GM18520 (cell line): ENCODE measurements around the gene TM4SF4.

ENCODE experiments used
- ATAC-seq: cut with Tn5 transposase; IDR thresholded peaks from one replicate; pipeline ENCODE4 v1.9.1; 2021; ENCODE audit not compliant: unreplicated experiment

TM4SF4 gene

DNA sequence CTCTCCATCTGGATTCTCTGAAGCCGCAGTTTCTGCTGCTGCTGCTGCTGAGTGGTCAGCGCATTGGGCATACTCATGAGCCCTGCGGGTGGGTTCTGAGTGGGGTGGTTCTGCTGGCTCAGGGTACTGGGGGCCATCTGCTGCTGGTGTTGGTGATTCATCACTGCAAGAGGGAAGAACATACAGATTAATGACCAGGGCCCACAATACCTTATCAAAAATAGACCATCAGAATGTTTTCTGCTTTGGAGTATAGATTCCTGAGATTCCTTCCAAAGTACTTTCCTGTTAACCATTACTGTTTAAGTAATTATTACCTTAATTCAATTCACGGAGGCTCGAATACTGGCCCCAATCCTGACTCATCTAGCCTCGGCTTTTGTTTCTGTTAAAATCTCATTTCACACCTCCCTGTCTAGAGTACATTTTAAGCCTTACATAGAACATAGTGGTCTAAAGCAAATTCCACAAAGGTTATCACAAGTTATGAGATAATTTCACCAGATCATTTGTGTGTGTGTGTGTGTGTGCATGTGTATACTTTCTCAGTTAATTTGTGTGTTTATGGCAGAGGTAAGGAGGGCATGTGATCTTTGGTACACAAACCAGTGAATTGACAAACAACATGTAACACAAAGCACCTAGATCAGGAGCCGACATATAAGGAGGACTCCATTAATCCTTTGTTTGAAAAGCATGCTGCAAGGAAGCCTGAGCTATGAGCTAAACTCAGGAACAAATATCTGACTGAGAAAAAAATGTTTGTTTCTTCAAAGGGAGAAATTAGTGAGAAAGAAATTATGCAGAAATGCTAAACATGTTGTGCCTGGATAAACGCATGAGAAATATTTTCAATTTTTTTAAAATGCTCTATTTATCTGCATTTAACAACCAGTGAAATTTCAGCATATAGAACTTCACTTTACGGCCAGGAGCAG lies 68.1 kb downstream of the TM4SF4 start:
- ATAC-seq, result no peak

DNA sequence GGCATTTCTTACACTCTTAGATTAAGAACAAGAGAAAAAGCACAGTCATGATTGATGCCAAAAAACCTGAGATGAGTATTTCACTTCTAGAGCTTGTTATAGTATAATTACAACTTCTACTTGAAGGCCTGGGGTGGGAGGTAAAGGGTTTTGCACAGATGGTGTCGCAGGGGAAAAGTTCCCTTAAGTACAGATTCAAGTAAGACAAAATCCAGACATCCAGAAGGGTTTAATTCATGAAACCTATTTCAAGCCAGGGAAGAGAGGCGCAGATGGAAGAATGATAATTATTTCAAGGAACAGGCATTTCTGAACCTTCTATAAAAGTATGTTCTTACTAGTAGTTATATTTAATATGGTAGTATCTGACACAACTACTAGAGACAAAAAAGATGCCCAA lies 70.6 kb downstream of the TM4SF4 start:
- no peak for ATAC-seq

DNA sequence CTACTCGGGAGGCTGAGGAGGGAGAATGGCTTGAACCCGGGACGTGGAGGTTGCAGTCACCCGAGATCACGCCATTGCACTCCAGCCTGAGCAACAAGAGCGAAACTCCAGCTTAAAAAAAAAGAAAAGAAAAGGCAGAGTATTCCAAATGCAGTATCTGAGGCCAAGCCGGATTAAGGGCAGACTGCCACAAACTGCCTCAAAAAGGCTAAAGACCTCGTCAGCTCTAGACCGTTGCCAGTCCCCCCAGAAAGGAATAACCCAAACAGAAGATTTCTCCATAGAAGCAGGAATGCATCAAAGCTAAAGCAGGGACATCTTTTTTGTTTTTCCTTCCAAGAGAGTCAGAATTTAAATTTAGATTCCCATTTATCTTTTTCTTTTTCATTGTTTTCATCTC lies 72.9 kb downstream of the TM4SF4 start:
- ATAC-seq, result no peak

DNA sequence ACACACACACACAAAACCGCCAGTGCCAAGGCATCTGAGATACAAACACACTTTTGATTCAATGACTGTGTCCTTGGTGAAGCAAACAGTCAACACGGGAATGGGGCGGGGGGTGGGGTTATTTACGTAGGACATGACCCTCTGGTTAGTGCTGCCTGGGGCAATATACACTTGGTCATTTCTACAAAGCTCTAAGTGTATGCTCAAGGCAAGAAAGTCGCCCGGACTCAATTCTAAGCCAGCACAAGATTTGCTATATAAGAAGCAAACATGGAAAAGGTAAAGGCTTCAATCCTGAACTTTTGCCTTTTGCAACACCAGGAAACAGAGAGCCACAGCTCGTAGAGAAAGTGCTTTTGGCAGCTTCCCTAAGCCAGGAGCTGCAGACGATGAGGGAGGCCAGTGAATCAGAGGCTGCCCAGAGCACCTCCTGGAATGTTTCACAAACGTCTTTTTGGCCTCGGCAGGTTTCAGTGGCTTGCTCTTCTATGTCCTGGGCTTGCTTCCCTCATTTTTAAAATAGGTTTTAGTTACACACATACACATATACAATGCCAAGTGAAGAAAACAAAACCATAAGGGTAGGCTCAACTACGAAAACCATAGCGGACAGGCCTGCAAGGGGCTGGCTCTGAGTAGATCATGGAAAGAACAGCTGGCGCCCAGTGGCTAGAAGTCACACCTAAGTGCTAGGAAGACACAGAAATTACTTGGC lies 73.6 kb downstream of the TM4SF4 start:
- no peak for ATAC-seq

DNA sequence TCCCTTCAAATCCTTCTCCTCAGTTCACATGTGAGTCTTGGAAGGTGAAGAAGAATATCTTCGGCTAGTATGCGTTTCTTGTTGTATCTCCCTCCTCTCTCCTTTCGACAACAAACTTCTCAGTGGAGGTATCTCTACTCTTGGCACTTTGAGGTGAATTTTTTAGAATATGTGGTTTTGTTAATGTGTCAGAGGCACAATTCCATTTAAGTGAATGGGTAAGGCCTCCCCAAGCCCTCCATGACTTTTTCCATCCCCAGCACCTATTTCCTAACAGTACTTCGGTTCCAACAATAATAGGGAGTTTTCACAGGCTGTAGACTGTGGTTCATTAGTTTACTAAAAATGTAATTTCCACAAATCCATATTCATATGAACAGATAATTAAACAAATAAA lies 74.2 kb downstream of the TM4SF4 start:
- ATAC-seq, result no peak

DNA sequence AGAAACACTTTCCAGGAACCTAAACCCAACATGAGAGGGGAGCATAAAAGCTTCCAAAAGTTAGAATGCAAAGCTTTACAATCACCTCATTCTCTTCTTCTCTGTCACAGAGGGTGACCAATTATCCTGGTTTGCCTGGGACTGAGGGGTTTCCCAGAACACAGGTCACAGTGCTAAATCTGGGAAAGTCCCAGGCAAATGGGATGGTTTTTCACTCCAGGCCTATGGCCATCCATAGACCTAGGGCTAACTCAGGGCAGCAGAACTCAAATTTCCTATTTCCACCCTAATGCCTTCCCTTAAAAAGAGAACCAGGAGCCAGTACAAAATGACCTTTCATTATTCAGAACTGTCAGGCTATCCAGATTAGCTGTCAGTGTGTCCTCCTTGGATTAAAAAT lies 77.0 kb downstream of the TM4SF4 start:
- ATAC-seq, result no peak

DNA sequence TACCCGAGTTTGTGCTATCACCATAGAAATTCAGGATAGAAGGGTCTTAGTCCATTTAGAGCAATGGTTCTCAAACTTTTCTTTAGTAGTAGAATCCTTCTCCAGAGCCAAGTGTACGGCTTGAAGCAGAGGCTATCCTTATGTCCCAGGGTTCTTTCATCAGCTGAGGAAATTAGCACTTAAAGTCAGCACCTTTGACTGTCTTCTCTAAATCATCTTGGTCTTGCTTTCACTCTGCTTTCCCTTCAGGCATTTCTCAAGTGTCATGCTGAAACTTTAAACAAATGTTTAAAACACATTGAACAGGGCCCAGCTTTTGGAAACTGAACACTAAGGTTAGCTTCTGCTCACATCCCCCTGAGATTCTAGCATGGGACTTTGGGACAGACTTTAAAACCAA lies 78.2 kb downstream of the TM4SF4 start:
- no peak for ATAC-seq
